H9 (cell line): ENCODE data around the gene C19orf85. TPM values are rescaled to one million over a fixed set of nuclear protein-coding genes. Genes with fewer than 3 reads are reported as not detected.

ENCODE experiments used
- DNase-seq: peaks from one replicate; pipeline ENCODE4 v3.0.0-alpha.2; 2017
- H2AFZ ChIP-seq: one replicate; pipeline ENCODE4 v1.6.1; 2013; ENCODE audit warnings: mild to moderate bottlenecking, low read length, control low read depth, moderate library complexity
- H2AK5ac ChIP-seq: 2 replicates; pipeline ENCODE4 v1.6.1; 2013; ENCODE audit warnings: low read length, control low read depth, mixed read lengths; ENCODE audit not compliant: insufficient read length
- H2BK120ac ChIP-seq: one replicate; pipeline ENCODE4 v1.6.1; 2013; ENCODE audit warnings: low read depth, mild to moderate bottlenecking, low read length, control low read depth, inconsistent platforms; ENCODE audit not compliant: poor library complexity, severe bottlenecking
- H2BK12ac ChIP-seq: 2 replicates; pipeline ENCODE4 v1.6.1; 2013; ENCODE audit warnings: low read length, control low read depth, mixed read lengths, low read depth; ENCODE audit not compliant: insufficient read length
- H2BK15ac ChIP-seq: 2 replicates; pipeline ENCODE4 v1.6.1; 2013; ENCODE audit warnings: low read depth, low read length, control low read depth
- H2BK20ac ChIP-seq: one replicate; pipeline ENCODE4 v1.6.1; 2013; ENCODE audit warnings: low read depth, mild to moderate bottlenecking, low read length, control low read depth, inconsistent platforms; ENCODE audit not compliant: poor library complexity, severe bottlenecking
- H2BK5ac ChIP-seq: 2 replicates; pipeline ENCODE4 v1.6.1; 2013; ENCODE audit warnings: low read length, control low read depth, mixed read lengths; ENCODE audit not compliant: insufficient read length
- H3K14ac ChIP-seq: 2 replicates; pipeline ENCODE4 v1.6.1; 2013; ENCODE audit warnings: low read length, control low read depth; ENCODE audit not compliant: insufficient read depth
- H3K18ac ChIP-seq: 2 replicates; pipeline ENCODE4 v1.6.1; 2013; ENCODE audit warnings: low read depth, mild to moderate bottlenecking, mixed read lengths, low read length, control low read depth; ENCODE audit not compliant: insufficient read length
- H3K23ac ChIP-seq: 2 replicates; pipeline ENCODE4 v1.6.1; 2013; ENCODE audit warnings: low read length, control low read depth, mixed read lengths, low read depth; ENCODE audit not compliant: insufficient read length
- H3K23me2 ChIP-seq: 2 replicates; pipeline ENCODE4 v1.6.1; 2013; ENCODE audit warnings: low read depth, mild to moderate bottlenecking, mixed read lengths, low read length, control low read depth; ENCODE audit not compliant: insufficient read length, poor library complexity, severe bottlenecking
- H3K27ac ChIP-seq: 2 replicates; pipeline ENCODE4 v1.5.1; 2013; ENCODE audit warnings: low read length, control low read depth, mixed read lengths, low read depth; ENCODE audit not compliant: insufficient read length
- H3K27me3 ChIP-seq: 2 replicates; pipeline ENCODE4 v1.6.1; 2013; ENCODE audit warnings: low read length, control low read depth, inconsistent platforms; ENCODE audit not compliant: insufficient read depth
- H3K4ac ChIP-seq: 2 replicates; pipeline ENCODE4 v1.6.1; 2013; ENCODE audit warnings: low read depth, mild to moderate bottlenecking, control low read depth, inconsistent platforms, low read length, moderate library complexity
- H3K4me1 ChIP-seq: 2 replicates; pipeline ENCODE4 v1.6.1; 2013; ENCODE audit warnings: low read length, control low read depth, inconsistent platforms; ENCODE audit not compliant: insufficient read depth
- H3K4me2 ChIP-seq: 2 replicates; pipeline ENCODE4 v1.6.1; 2013; ENCODE audit warnings: low read length, control low read depth, mixed read lengths; ENCODE audit not compliant: insufficient read length, insufficient read depth
- H3K56ac ChIP-seq: 2 replicates; pipeline ENCODE4 v1.6.1; 2013; ENCODE audit warnings: low read depth, mild to moderate bottlenecking, mixed read lengths, low read length, control low read depth; ENCODE audit not compliant: insufficient read length
- H3K79me1 ChIP-seq: 2 replicates; pipeline ENCODE4 v1.6.1; 2013; ENCODE audit warnings: low read depth, mild to moderate bottlenecking, moderate library complexity, low read length, control low read depth, inconsistent platforms; ENCODE audit not compliant: insufficient read depth, poor library complexity, severe bottlenecking
- H3K79me2 ChIP-seq: 2 replicates; pipeline ENCODE4 v1.6.1; 2013; ENCODE audit warnings: low read length, control low read depth, inconsistent platforms; ENCODE audit not compliant: insufficient read depth
- H3K9ac ChIP-seq: 2 replicates; pipeline ENCODE4 v1.6.1; 2013; ENCODE audit warnings: low read length, control low read depth, mixed read lengths; ENCODE audit not compliant: insufficient read length; ENCODE audit errors: extremely low read depth
- H3K9me3 ChIP-seq: one replicate; pipeline ENCODE4 v1.6.1; 2013; ENCODE audit warnings: low read depth, low read length, inconsistent platforms; ENCODE audit not compliant: control insufficient read depth
- H3T11ph ChIP-seq: one replicate; pipeline ENCODE4 v1.6.1; 2013; ENCODE audit warnings: mild to moderate bottlenecking, low read length, control low read depth, inconsistent platforms
- H4K20me1 ChIP-seq: one replicate; pipeline ENCODE4 v1.6.1; 2013; ENCODE audit not compliant: control insufficient read depth, insufficient read length, insufficient read depth
- H4K5ac ChIP-seq: 2 replicates; pipeline ENCODE4 v1.6.1; 2013; ENCODE audit warnings: low read depth, mild to moderate bottlenecking, mixed read lengths, low read length, control low read depth; ENCODE audit not compliant: insufficient read length
- H4K8ac ChIP-seq: replicated peaks from 2 replicates; pipeline ENCODE4 v1.6.1; 2013; ENCODE audit warnings: low read length, control low read depth, mixed read lengths, low read depth; ENCODE audit not compliant: insufficient read length
- H4K91ac ChIP-seq: 2 replicates; pipeline ENCODE4 v1.6.1; 2013; ENCODE audit warnings: low read depth, mild to moderate bottlenecking, moderate library complexity, mixed read lengths, low read length, control low read depth; ENCODE audit not compliant: insufficient read length
- H3K27ac Mint-ChIP-seq, 3 experiments: 2 replicates in 2 of 3; 3 replicates in 1 of 3; pipeline ENCODE4 v1.8.0; 2020 to 2021; ENCODE audit warnings: mixed read lengths in 3 of 3, mild to moderate bottlenecking in 1 of 3, moderate library complexity in 1 of 3
- H3K27me3 Mint-ChIP-seq: 2 replicates; pipeline ENCODE4 v1.8.0; 2021; ENCODE audit warnings: low read depth, mild to moderate bottlenecking, moderate library complexity, mixed read lengths
- H3K36me3 Mint-ChIP-seq, 3 experiments: 2 replicates in 2 of 3; 3 replicates in 1 of 3; pipeline ENCODE4 v1.8.0; 2020 to 2021; ENCODE audit warnings: low read depth in 3 of 3, mixed read lengths in 3 of 3; ENCODE audit not compliant: insufficient read depth in 1 of 3
- H3K4me1 Mint-ChIP-seq, 2 experiments: 2 replicates each; pipeline ENCODE4 v1.8.0; 2020; ENCODE audit warnings: mixed read lengths in 2 of 2
- H3K4me3 Mint-ChIP-seq, 2 experiments: 2 replicates in 1 of 2; 3 replicates in 1 of 2; pipeline ENCODE4 v1.8.0; 2020 to 2021; ENCODE audit warnings: mild to moderate bottlenecking in 2 of 2, mixed read lengths in 2 of 2, moderate library complexity in 1 of 2
- H3K9me3 Mint-ChIP-seq, 2 experiments: 2 replicates in 1 of 2; 3 replicates in 1 of 2; pipeline ENCODE4 v1.8.0; 2020; ENCODE audit warnings: mild to moderate bottlenecking in 2 of 2, mixed read lengths in 2 of 2, moderate library complexity in 1 of 2
- CTCF ChIP-seq: fragments of 200-600 bp; sonication (generic); conservative IDR thresholded peaks from 3 replicates; pipeline ENCODE4 v1.8.0; 2021; ENCODE audit warnings: antibody characterized with exemption, mild to moderate bottlenecking
- WGBS: extraction: QIAGEN DNeasy Blood & Tissue Kit; methylation state at CpG from one replicate; pipeline ENCODE4 v1.1.7; 2013; ENCODE audit warnings: missing lambda C conversion rate, low lambda C conversion rate, mixed read lengths; ENCODE audit not compliant: insufficient read length; ENCODE audit errors: extremely low coverage; 5-methylcytosine and 5-hydroxymethylcytosine counted together
- total RNA-seq: library from RNA; stranded (reverse); gene quantifications from 2 replicates; pipeline ENCODE4 v1.2.1, GENCODE V29; 2021

Gene C19orf85
- total RNA-seq, 1 experiment from 2014 or later: 1.2 TPM

DNA sequence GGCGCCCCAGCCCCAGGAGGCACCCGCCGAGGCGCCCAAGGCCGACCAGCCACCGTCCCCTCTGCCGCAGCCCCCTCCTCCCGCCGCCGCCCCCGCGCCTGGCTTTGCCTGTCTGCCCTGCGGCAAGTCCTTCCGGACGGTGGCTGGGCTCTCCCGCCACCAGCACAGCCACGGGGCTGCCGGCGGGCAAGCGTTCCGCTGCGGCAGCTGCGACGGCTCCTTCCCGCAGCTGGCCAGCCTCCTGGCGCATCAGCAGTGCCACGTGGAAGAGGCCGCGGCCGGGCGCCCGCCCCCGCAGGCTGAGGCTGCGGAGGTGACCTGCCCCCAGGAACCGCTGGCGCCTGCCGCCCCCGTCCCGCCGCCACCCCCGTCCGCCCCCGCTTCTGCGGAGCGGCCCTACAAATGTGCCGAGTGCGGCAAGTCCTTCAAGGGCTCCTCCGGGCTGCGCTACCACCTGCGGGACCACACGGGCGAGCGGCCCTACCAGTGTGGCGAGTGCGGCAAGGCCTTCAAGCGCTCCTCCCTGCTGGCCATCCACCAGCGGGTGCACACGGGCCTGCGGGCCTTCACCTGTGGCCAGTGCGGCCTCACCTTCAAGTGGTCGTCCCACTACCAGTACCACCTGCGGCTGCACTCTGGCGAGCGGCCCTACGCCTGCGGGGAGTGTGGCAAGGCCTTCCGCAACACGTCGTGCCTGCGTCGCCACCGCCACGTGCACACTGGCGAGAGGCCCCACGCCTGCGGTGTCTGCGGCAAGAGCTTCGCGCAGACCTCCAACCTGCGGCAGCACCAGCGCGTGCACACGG is 17.8 kb upstream of the C19orf85 start:
- H3K9me3 ChIP-seq: no peaks in the 10 kb centered on the region
- H2BK12ac ChIP-seq: no peak overlapping the region
- no peak for DNase-seq
- no peak overlapping the region for H4K91ac ChIP-seq
- no peak overlapping the region for H2BK120ac ChIP-seq
- Mint-ChIP-seq H3K36me3 (peaks cover 2 to 19% (median 8%) of the 10 kb centered on the region in 3 experiments; a peak in 5 of 7 replicates), H3K4me3 (no peak overlapping the region), H3K27me3 (no peaks in the 10 kb centered on the region; the same call in 1 of the 2 replicates), H3K9me3 (no peaks in the 10 kb centered on the region), H3K4me1 (peaks cover 17 to 43% of the 10 kb centered on the region in 2 experiments), H3K27ac (no peak overlapping the region)
- no peak overlapping the region for H2AK5ac ChIP-seq
- TF ChIP-seq CTCF: no peak
- H3K27ac ChIP-seq: no peak overlapping the region
- no peak overlapping the region for H4K8ac ChIP-seq
- H3K79me1 ChIP-seq: no peaks in the 10 kb centered on the region
- no peak overlapping the region for H4K5ac ChIP-seq
- no peak overlapping the region for H3K18ac ChIP-seq
- H3K4ac ChIP-seq: no peak overlapping the region
- H3K56ac ChIP-seq: no peak overlapping the region
- no peak overlapping the region for H2BK5ac ChIP-seq
- no peak overlapping the region for H2BK20ac ChIP-seq
- no peaks in the 10 kb centered on the region for H3K79me2 ChIP-seq
- H3K14ac ChIP-seq: no peak overlapping the region
- H3T11ph ChIP-seq: no peak overlapping the region
- no peaks in the 10 kb centered on the region for H4K20me1 ChIP-seq
- peaks cover under 1% of the 10 kb centered on the region; the same call in 1 of the 2 replicates for H3K4me1 ChIP-seq
- no peak overlapping the region for H2AFZ ChIP-seq
- no peak overlapping the region for H3K9ac ChIP-seq
- H2BK15ac ChIP-seq: no peak overlapping the region
- no peaks in the 10 kb centered on the region for H3K23me2 ChIP-seq
- no CpG with 5 or more reads among the region's 83 CpGs for WGBS
- no peak overlapping the region for H3K23ac ChIP-seq
- no peak overlapping the region for H3K4me2 ChIP-seq
- no peaks in the 10 kb centered on the region for H3K27me3 ChIP-seq
